EH (cell line): ENCODE results near the gene LGR5.

Experiments used
- DNase-seq: peaks from one replicate; pipeline ENCODE4 v3.0.0-alpha.2; 2015; ENCODE audit warnings: low read depth

LGR5 gene

GRCh38 chr12:71439613-71440344, at the start of gene LGR5:
LGR5 (plus strand) TSS chr12:71439798; CDS start chr12:71440081, 283 bp downstream.
- DNase-seq, result peak; percentile 24

- DNase-seq, result peak; percentile 71
Observed at GRCh38 chr12:71392521-71393145, 47.0 kb upstream of the LGR5 start.

- DNase-seq, result no peak
Observed at GRCh38 chr12:71393625-71394024, 46.0 kb upstream of the LGR5 start.

- DNase-seq, result peak; percentile 78
Observed at GRCh38 chr12:71397433-71397954, 42.1 kb upstream of the LGR5 start.

GRCh38 chr12:71399197-71399596, 40.4 kb upstream of the LGR5 start:
- DNase-seq, result no peak

GRCh38 chr12:71400481-71400880, 39.1 kb upstream of the LGR5 start:
- DNase-seq, result no peak

GRCh38 chr12:71405884-71406283, 33.7 kb upstream of the LGR5 start:
- DNase-seq, result no peak

GRCh38 chr12:71407732-71408131, 31.9 kb upstream of the LGR5 start:
- DNase-seq, result no peak

GRCh38 chr12:71410844-71411243, 28.8 kb upstream of the LGR5 start:
- no peak for DNase-seq

GRCh38 chr12:71411635-71412034, 28.0 kb upstream of the LGR5 start:
- no peak for DNase-seq

- DNase-seq, result peak; percentile 63
Observed at GRCh38 chr12:71415336-71416231, 24.0 kb upstream of the LGR5 start.

- DNase-seq, result no peak
Observed at GRCh38 chr12:71417181-71417580, 22.4 kb upstream of the LGR5 start.

GRCh38 chr12:71420775-71421406, 18.7 kb upstream of the LGR5 start:
- no peak for DNase-seq

- no peak for DNase-seq
Observed at GRCh38 chr12:71425568-71426299, 13.9 kb upstream of the LGR5 start.

- peak; percentile 45 for DNase-seq
Observed at GRCh38 chr12:71426300-71427047, 13.1 kb upstream of the LGR5 start.

- DNase-seq, result peak; percentile 19
Observed at GRCh38 chr12:71430756-71431155, 8.8 kb upstream of the LGR5 start.

- no peak for DNase-seq
Observed at GRCh38 chr12:71431991-71432390, 7.6 kb upstream of the LGR5 start.

GRCh38 chr12:71432936-71433335, 6.7 kb upstream of the LGR5 start:
- no peak for DNase-seq

GRCh38 chr12:71436696-71437095, 2.9 kb upstream of the LGR5 start:
- DNase-seq, result no peak

- DNase-seq, result peak; percentile 4
Observed at GRCh38 chr12:71438670-71439361, 782 bp upstream of the LGR5 start.
